GM19455 (cell line): ENCODE data around the gene CHRND.
"Not testable (repeated sequence)": the region's sequence is repeated elsewhere in the genome, so short reads cannot be mapped to it uniquely, and the experiment has no call there.

Source experiments
- ATAC-seq: cut with Tn5 transposase; IDR thresholded peaks from one replicate; pipeline ENCODE4 v1.9.1; 2021; ENCODE audit not compliant: unreplicated experiment

CHRND gene

GRCh38 chr2:232570481-232570880 is 44.5 kb downstream of the CHRND start:
- ATAC-seq: not testable (repeated sequence)

- no peak for ATAC-seq
Measured at GRCh38 chr2:232571026-232571474, 45.1 kb downstream of the CHRND start.

GRCh38 chr2:232573042-232573441 is 47.1 kb downstream of the CHRND start:
- no peak for ATAC-seq

GRCh38 chr2:232573771-232574435 is 47.9 kb downstream of the CHRND start:
- ATAC-seq: no peak

GRCh38 chr2:232574674-232575403 is 48.9 kb downstream of the CHRND start:
- ATAC-seq: no peak

GRCh38 chr2:232575404-232575746 is 49.4 kb downstream of the CHRND start:
- no peak for ATAC-seq

- no peak for ATAC-seq
Measured at GRCh38 chr2:232576995-232577394, 51.0 kb downstream of the CHRND start.

GRCh38 chr2:232577841-232578240 is 51.9 kb downstream of the CHRND start:
- ATAC-seq: no peak

GRCh38 chr2:232578626-232579025 is 52.7 kb downstream of the CHRND start:
- no peak for ATAC-seq

- no peak for ATAC-seq
Measured at GRCh38 chr2:232580648-232580981, 54.7 kb downstream of the CHRND start.

- no peak for ATAC-seq
Measured at GRCh38 chr2:232581725-232582124, 55.8 kb downstream of the CHRND start.

GRCh38 chr2:232584238-232584637 is 58.3 kb downstream of the CHRND start:
- no peak for ATAC-seq
